Neural progenitor cell (in vitro differentiated cells): Measurements from ENCODE around the gene EHMT1.

Source experiments
- EZH2 ChIP-seq: fragments of 200-600 bp; sonication (generic); IDR thresholded peaks from 2 replicates; pipeline ENCODE4 v1.6.1; 2017; ENCODE audit warnings: antibody characterized with exemption, mild to moderate bottlenecking, moderate library complexity
- EZH2phosphoT487 ChIP-seq: fragments of 200-600 bp; sonication (generic); IDR thresholded peaks from 2 replicates; pipeline ENCODE4 v1.6.1; 2017; ENCODE audit warnings: antibody characterized with exemption
- TF ChIP-seq, protein P1 (sequence below): fragments of 200-600 bp; sonication (generic); IDR thresholded peaks from 2 replicates; pipeline ENCODE4 v1.5.1; 2017; ENCODE audit warnings: antibody characterized with exemption, mild to moderate bottlenecking

DNA sequence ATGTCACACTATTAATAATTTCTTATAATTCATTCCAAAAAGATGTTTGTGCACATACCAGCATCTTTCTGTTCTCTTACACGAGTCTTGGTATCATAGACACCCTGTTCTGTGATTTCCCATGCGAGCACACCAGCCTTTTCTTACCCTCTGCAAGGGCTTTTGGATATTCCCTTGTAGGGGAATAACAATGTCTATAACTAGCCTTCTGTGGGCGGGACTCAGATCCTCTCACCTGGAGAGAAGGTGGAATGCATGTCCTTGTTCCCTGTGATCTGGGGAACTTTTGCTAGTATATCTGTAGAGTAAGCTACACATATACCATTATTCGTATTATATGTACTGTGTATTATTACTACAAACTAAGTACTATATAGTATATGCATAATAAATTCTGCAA, 44.8 kb downstream of the EHMT1 start:
- TF ChIP-seq, protein P1, sequence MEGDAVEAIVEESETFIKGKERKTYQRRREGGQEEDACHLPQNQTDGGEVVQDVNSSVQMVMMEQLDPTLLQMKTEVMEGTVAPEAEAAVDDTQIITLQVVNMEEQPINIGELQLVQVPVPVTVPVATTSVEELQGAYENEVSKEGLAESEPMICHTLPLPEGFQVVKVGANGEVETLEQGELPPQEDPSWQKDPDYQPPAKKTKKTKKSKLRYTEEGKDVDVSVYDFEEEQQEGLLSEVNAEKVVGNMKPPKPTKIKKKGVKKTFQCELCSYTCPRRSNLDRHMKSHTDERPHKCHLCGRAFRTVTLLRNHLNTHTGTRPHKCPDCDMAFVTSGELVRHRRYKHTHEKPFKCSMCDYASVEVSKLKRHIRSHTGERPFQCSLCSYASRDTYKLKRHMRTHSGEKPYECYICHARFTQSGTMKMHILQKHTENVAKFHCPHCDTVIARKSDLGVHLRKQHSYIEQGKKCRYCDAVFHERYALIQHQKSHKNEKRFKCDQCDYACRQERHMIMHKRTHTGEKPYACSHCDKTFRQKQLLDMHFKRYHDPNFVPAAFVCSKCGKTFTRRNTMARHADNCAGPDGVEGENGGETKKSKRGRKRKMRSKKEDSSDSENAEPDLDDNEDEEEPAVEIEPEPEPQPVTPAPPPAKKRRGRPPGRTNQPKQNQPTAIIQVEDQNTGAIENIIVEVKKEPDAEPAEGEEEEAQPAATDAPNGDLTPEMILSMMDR, result no peak
- TF ChIP-seq EZH2 (no peak), EZH2phosphoT487 (no peak)
